PC-3 (cell line): Measurements from ENCODE around the gene SYT13. TPM values are rescaled to one million over a fixed set of nuclear protein-coding genes. Genes with fewer than 3 reads are reported as not detected.

Experiments used
- ATAC-seq: fragments of 200-7000 bp; cut with Tn5 transposase; 2 replicates; pipeline ENCODE4 v1.9.1; 2020; ENCODE audit warnings: mild to moderate bottlenecking, moderate library complexity
- BruUV-seq: library from RNA; stranded (reverse); fragments of 400-500 nt; replicated peaks from 2 replicates; lab custom pipeline; 2021; lab: Mats Ljungman, UMichigan
- CTCF ChIA-PET: fragments of 300-600 bp; sonication (Branson Sonifier 250); formaldehyde crosslinking; loops from one replicate; lab custom pipeline; 2022; ENCODE audit warnings: antibody characterized with exemption; lab: Charles Lee
- POLR2A ChIA-PET: fragments of 300-600 bp; sonication (Branson Sonifier 250); formaldehyde crosslinking; loops from one replicate; lab custom pipeline; 2022; ENCODE audit warnings: antibody characterized with exemption; ENCODE audit not compliant: unreplicated experiment; lab: Charles Lee
- DNase-seq: peaks from one replicate; pipeline ENCODE4 v3.0.0-alpha.2; 2015
- H2AFZ ChIP-seq: fragments of 300-600 bp; sonication (generic); 2 replicates; pipeline ENCODE4 v1.6.0; 2016; ENCODE audit warnings: antibody characterized with exemption, low read length
- H3F3A ChIP-seq: fragments of 300-600 bp; sonication (generic); one replicate; pipeline ENCODE4 v1.6.0; 2017; ENCODE audit warnings: antibody characterized with exemption, low read length, control low read depth, mild to moderate bottlenecking; ENCODE audit not compliant: unreplicated experiment
- H3K27ac ChIP-seq: fragments of 300-600 bp; sonication (generic); 2 replicates; pipeline ENCODE4 v1.5.1; 2016; ENCODE audit warnings: mild to moderate bottlenecking, low read length
- H3K27me3 ChIP-seq: fragments of 300-600 bp; sonication (generic); 2 replicates; pipeline ENCODE4 v1.6.1; 2016; ENCODE audit warnings: low read length, mixed read lengths
- H3K36me3 ChIP-seq: fragments of 300-600 bp; sonication (generic); 2 replicates; pipeline ENCODE4 v1.6.1; 2016; ENCODE audit warnings: low read depth, mixed run types, low read length, mixed read lengths
- H3K4me1 ChIP-seq: fragments of 300-600 bp; sonication (generic); 2 replicates; pipeline ENCODE4 v1.5.1; 2016; ENCODE audit warnings: low read length; ENCODE audit not compliant: insufficient read depth
- H3K4me2 ChIP-seq: fragments of 300-600 bp; sonication (generic); 2 replicates; pipeline ENCODE4 v1.6.0; 2016; ENCODE audit warnings: low read length
- H3K4me3 ChIP-seq: fragments of 300-600 bp; sonication (generic); 2 replicates; pipeline ENCODE4 v1.5.1; 2016; ENCODE audit warnings: mild to moderate bottlenecking, low read length, mixed read lengths
- H3K79me2 ChIP-seq: fragments of 300-600 bp; sonication (generic); 2 replicates; pipeline ENCODE4 v1.6.1; 2017; ENCODE audit warnings: low read length, mixed read lengths
- H3K9ac ChIP-seq: fragments of 300-600 bp; sonication (generic); 2 replicates; pipeline ENCODE4 v1.6.0; 2016; ENCODE audit warnings: mild to moderate bottlenecking, low read length
- H3K9me2 ChIP-seq: fragments of 300-600 bp; sonication (generic); replicated peaks from 2 replicates; pipeline ENCODE4 v1.6.1; 2016; ENCODE audit warnings: mixed run types, low read length, mixed read lengths
- H3K9me3 ChIP-seq: fragments of 300-600 bp; sonication (generic); 2 replicates; pipeline ENCODE4 v1.6.1; 2016; ENCODE audit warnings: low read length, mixed read lengths
- H4K20me1 ChIP-seq: fragments of 300-600 bp; sonication (generic); 2 replicates; pipeline ENCODE4 v1.6.1; 2016; ENCODE audit warnings: low read length, mixed read lengths
- EZH2 ChIP-seq: fragments of 300-600 bp; sonication (generic); IDR thresholded peaks from one replicate; pipeline ENCODE4 v1.6.1; 2017; ENCODE audit warnings: antibody characterized with exemption, mild to moderate bottlenecking, low read length; ENCODE audit not compliant: unreplicated experiment
- EZH2phosphoT487 ChIP-seq: fragments of 300-600 bp; sonication (generic); IDR thresholded peaks from 2 replicates; pipeline ENCODE4 v1.6.1; 2018; ENCODE audit warnings: mild to moderate bottlenecking, antibody characterized with exemption, low read length, borderline replicate concordance
- intact Hi-C: fragments of 100-400 bp; cut with micrococcal nuclease; formaldehyde crosslinking; loops from 2 replicates; pipeline ENCODE4 v1.9.0; 2023
- total RNA-seq: library from RNA; depleted of rRNA; stranded (reverse); fragments of >200 nt; gene quantifications from 2 replicates; pipeline ENCODE4 v1.2.3, GENCODE V29; 2014
- TF ChIP-seq, protein P1 (sequence below): fragments of 300-600 bp; sonication (generic); conservative IDR thresholded peaks from 2 replicates; pipeline ENCODE4 v1.5.1; 2017; ENCODE audit warnings: antibody characterized with exemption, low read depth, mild to moderate bottlenecking, low read length

SYT13 gene
- total RNA-seq, 1 experiment from 2014 or later = not detected

DNA sequence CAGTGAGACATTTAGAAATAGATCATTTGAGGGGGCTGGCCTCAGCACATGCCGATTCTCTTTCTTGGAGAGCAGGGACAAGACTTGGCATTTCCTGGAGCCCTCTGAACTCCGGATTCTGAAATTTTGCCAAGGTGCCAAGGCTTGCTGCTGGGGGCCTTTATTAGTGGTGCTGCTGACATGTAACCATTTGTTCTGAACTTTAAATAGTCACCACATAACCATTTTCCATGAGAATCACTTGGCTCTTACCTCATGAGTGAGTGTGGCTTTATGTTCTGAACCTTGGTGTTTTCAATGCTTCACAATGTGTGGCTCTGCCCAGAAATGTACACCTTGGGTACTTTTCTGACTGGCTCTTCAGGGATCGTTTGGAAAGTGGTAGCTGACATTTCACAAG is 33.3 kb downstream of the SYT13 start:
- POLR2A ChIA-PET = no interaction called here
- no TSS peak for BruUV-seq
- no peak overlapping the region for H2AFZ ChIP-seq

GRCh38 chr11:45252134-45252856 is 33.8 kb downstream of the SYT13 start:
- no peaks in the 10 kb centered on the region for H3F3A ChIP-seq
- H3K27me3 ChIP-seq = no peaks in the 10 kb centered on the region
- no peaks in the 10 kb centered on the region for H3K9me2 ChIP-seq
- intact Hi-C loops = loop anchor here (1.0 to 5.0 kb wide), 3 partner anchors 41 to 140 kb away; no protein-coding TSS in a partner anchor
- H3K79me2 ChIP-seq = no peaks in the 10 kb centered on the region
- H4K20me1 ChIP-seq = no peaks in the 10 kb centered on the region
- no peaks in the 10 kb centered on the region for H3K9me3 ChIP-seq
- H2AFZ ChIP-seq = no peak overlapping the region
- peak; percentile 60 for DNase-seq
- H3K4me2 ChIP-seq = no peak overlapping the region
- CTCF ChIA-PET = interaction anchor here (0.5 to 1.6 kb wide), 3 partner anchors 34 to 142 kb away, joined by 3 to 6 read pairs (median 5); partner anchors contain the start of gene SYT13
- POLR2A ChIA-PET = no interaction called here
- no TSS peak for BruUV-seq
- H3K4me3 ChIP-seq = no peak overlapping the region
- peak; percentile 97 for ATAC-seq
- no peak overlapping the region for H3K27ac ChIP-seq
- no peak overlapping the region for H3K9ac ChIP-seq
- TF ChIP-seq EZH2phosphoT487 (no peak), EZH2 (no peak)
- TF ChIP-seq, protein P1, sequence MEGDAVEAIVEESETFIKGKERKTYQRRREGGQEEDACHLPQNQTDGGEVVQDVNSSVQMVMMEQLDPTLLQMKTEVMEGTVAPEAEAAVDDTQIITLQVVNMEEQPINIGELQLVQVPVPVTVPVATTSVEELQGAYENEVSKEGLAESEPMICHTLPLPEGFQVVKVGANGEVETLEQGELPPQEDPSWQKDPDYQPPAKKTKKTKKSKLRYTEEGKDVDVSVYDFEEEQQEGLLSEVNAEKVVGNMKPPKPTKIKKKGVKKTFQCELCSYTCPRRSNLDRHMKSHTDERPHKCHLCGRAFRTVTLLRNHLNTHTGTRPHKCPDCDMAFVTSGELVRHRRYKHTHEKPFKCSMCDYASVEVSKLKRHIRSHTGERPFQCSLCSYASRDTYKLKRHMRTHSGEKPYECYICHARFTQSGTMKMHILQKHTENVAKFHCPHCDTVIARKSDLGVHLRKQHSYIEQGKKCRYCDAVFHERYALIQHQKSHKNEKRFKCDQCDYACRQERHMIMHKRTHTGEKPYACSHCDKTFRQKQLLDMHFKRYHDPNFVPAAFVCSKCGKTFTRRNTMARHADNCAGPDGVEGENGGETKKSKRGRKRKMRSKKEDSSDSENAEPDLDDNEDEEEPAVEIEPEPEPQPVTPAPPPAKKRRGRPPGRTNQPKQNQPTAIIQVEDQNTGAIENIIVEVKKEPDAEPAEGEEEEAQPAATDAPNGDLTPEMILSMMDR = peak; percentile 85
- no peaks in the 10 kb centered on the region for H3K4me1 ChIP-seq
- H3K36me3 ChIP-seq = no peaks in the 10 kb centered on the region

More for the DNA sequence above, 33.3 kb downstream of the SYT13 start:
- no peak overlapping the region for H3K9ac ChIP-seq
- TF ChIP-seq EZH2 (no peak), EZH2phosphoT487 (no peak)
- TF ChIP-seq, protein P1 = no peak
- H3K36me3 ChIP-seq = no peaks in the 10 kb centered on the region
- intact Hi-C loops = loop anchor here (1.0 to 5.0 kb wide), 3 partner anchors 40 to 141 kb away; no protein-coding TSS in a partner anchor
- no peaks in the 10 kb centered on the region for H3F3A ChIP-seq
- H3K27ac ChIP-seq = no peak overlapping the region
- H3K4me3 ChIP-seq = no peak overlapping the region
- H3K79me2 ChIP-seq = no peaks in the 10 kb centered on the region
- H3K4me1 ChIP-seq = no peaks in the 10 kb centered on the region
- ATAC-seq (no peak), DNase-seq (no peak)
- no peak overlapping the region for H3K4me2 ChIP-seq
- no peaks in the 10 kb centered on the region for H3K27me3 ChIP-seq
- H3K9me2 ChIP-seq = no peaks in the 10 kb centered on the region
- no peaks in the 10 kb centered on the region for H3K9me3 ChIP-seq
- CTCF ChIA-PET = interaction anchor here (0.5 to 1.6 kb wide), 3 partner anchors 33 to 142 kb away, joined by 3 to 6 read pairs (median 5); partner anchors contain the start of gene SYT13
- H4K20me1 ChIP-seq = no peaks in the 10 kb centered on the region
